HG03025 (cell line): Measurements from ENCODE around the gene MYL10.

Source experiments
- ATAC-seq: cut with Tn5 transposase; IDR thresholded peaks from one replicate; pipeline ENCODE4 v1.9.1; 2021; ENCODE audit warnings: mild to moderate bottlenecking, moderate library complexity; ENCODE audit not compliant: unreplicated experiment, low FRiP score

MYL10 gene

DNA sequence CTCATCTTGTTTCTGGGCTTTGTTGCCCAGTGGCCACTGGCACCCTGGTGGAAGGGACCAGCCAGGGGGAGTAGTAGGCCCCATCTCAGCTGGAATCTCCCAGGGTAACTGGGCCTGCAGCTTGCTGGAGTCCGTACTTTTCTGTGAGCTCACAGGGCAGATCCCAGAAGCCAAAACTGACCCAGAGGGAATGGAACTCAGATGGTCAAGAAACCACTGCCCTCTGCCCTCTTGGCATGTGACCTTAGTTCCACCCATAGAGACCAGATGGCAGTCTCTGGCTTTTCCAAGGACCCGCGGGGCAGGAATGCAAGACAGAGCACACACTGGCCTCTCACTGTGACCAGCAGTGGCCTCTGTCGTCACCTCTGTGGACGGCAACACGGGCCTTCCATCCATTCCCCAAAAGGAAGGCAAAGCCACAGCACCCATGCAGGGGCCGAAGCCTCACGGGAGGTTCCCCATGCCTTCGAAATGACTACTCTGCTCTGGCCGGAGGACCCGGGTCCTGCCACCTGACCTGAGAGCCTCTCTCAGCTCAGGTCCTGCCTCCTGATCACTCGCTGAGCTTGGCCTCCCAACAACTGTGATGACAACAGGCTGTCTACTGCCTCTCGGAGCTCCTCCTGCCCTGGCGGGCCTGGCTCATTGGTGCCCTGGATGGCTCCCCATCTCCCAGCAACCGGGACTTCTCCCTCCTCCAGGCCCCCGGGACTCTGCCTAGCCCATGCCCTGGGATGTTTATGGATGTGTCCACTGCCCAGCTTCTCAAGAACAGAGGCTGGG is 29.9 kb downstream of the MYL10 start:
- no peak for ATAC-seq

DNA sequence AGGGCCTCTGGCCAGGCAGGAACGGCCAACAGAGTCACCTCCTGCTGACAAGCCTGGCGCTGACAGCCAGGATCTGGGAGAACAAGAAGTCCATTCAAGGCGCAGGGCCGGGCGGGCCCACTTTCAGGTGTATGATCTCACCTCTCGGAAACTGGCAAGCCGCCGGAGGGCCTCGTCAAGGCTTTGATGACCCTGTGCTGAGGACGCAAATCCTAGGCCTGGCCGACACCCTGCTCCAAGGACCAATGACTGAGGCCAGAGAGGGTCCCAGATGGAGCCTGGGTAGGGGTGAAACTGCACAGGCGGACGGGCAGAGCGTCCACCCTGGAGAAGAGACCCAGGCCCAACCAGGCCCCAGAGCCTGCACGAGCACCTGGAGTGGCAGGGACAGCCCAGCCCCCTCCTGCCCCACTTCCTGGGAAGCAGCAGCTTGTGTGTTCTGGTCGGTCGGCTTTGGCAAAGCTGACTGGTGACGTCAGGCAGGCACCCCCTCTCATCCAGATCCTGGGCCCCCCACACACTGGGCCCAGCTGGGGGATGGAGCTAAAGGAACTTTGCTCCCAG is 30.6 kb downstream of the MYL10 start:
- no peak for ATAC-seq

DNA sequence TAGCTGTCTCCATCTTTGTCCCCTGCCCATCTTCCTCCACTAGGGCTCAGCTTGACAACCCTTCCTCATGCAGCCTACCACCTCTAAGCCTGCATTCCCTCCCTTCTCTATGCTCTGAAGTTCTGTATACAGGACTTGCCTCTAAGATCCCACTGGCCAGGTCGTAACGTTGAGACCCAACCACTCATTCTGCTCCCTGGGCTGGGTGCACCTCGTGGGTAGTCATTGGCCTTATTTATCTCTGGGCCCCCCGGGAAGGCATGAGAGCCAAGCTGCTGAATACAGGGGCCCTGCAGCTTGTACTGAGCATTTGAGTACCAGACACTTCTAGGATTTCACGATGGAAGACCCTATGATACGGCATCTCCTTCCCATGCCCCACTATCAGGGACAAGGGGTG is 31.2 kb downstream of the MYL10 start:
- no peak for ATAC-seq

DNA sequence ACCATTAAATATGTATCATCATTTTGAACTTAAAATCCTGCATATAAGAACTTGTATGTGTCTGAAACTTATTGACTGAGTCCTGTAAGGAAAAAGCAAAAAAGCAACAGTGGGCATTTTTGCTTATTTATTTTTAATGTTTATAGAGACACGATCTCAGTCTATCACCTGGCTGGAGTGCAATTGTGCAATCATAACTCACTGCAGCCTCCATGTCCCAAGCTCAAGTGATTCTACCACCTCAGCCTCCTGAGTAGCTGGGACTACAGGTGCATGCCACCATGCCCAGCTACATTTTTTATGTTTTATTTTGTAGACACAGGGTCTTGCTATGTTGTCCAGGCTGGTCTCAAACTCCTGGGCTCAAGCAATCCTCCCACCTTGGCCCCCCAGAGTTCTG is 32.2 kb downstream of the MYL10 start:
- ATAC-seq = no peak

DNA sequence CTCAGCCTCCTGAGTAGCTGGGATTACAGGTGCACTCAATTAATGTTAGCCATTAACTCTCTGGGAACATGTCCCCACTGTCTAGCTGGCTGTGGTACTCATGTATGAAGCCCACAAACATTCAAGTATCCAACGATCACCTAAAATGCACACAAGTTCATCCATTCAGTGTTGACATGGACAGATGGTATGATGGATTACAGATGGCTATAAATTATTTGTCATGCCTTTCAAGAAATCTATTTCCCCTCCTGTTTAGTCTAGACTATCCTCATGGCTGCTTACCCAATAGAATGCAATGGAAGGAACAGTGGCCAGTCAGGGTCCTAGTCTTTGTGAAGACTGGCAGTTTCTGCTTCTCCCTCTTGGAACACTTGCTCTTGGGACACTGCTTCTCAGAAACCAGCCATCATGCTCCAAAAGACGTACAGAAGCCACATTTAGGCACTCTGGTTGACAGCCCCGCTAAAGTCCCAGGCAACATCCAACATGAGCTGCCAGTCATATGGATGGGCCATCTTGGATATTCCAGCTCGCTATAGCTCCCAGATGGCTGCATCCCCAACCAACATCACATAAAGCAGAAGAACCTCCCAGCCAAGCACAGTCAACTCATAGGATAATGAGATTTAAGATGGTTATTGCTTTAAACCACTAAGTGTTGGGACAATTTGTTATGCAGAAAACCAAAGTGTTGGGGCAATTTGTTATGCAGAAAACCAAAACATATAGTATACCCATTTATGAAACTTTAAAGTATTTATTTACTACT is 33.1 kb downstream of the MYL10 start:
- ATAC-seq = no peak

DNA sequence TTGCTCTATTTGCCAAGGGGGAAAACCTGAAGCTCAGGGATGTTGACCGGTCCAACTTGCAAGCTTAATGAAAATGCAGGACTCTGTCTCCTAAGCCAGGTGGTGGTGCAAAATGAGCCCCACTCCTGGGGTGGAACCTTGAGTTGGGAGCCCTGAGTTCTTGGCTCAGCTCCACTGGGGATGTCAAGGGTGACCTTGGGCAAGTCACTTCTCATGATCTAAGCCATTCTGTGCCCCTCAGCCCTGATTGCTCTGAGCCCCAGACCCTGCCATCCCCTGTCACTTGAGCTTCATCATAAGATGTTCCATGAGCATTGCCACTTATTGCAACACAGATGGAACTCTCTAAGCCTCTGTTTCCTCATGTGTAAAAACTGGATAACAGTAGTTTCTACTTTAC is 33.9 kb downstream of the MYL10 start:
- no peak for ATAC-seq

DNA sequence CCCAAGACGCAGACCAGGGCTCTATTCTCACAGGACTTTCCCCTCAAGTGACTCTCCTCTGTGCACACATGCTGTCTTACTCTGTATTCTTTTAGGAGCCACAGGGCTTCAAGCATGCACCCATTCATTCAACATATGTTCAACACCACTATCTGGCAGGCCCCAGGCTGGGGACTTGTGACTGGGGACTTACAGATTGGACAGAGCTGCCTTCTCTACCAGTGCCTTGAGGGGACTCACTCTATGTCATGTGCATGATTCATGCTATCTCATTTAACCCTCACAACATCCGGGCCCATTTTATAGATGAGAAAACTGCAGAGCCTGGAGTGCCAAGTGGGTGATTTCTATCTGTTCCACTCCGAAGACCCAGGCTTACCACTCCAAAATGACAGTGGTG is 34.3 kb downstream of the MYL10 start:
- ATAC-seq = no peak

DNA sequence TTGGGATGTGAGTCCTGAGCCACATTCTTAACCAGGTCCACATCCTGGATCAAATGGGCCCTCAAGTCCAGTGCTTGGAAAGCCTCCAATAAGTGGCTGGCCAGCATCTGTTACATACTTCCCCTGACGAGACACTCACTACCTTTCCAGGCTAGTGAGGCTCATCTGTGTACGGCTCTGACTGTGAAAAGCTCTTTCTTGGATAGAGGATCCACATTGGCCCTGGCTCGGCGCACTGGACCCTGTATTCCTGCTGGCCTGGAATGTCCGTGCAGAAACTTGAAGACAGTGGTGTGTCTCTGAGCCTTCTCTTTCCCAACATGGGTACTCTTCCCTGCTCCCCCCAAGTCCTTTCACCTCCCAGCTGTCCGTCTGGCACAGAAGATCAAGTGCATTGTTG is 35.5 kb downstream of the MYL10 start:
- no peak for ATAC-seq

DNA sequence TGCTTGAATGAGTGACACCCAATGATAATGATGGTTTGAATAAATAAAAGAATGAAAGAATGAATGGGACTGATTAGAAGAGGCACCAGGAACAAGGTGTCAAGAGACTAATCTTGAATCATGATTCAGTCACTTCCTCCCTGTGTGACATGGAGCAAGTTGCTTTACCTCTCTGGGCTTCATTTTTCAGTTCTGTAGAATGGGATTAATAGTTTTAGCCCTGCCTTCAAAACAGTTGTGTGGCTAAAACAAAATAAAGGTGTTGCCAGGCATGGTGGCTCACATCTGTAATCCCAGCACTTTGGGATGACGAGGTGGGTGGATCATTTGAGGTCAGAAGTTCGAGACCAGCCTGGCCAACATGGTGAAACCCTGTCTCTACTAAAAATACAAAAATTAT is 37.6 kb downstream of the MYL10 start:
- ATAC-seq = no peak

DNA sequence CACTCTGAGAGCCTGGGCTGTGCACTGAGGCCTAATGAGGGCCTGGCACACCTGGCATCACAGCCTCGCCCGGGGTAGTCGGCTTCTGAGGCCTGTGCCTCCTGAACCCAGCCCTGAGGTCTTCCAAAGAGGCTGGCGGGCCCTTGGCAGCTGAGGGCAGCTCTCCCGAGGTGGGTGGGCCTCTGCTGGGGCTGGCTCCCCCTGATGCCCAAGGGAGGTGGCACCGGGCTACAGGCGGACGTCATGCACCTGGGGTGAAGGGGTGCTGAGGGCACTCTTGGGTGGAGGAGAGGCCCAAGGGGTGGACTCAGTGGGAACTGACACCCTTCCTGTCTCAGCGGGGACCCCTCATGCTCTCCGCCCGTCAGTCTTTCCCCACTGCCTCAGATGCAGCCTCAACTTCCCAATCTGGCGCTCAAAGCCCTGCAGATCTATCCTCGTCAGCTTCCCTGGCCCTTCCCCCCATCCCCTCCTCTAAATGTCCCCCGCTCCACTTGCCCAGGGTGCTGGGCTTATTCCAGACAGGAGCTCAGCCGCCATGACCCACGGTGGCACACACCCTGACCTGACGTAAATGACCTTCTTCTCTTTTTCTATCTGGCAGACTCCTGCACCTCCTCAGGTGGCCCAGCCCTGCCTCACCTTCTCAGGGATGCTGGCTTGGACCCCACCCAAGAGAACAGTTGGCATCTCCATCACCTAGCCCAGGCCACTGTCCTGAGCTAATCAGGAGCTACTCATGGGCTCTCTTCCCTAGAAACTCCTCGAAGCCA is 38.2 kb downstream of the MYL10 start:
- no peak for ATAC-seq

DNA sequence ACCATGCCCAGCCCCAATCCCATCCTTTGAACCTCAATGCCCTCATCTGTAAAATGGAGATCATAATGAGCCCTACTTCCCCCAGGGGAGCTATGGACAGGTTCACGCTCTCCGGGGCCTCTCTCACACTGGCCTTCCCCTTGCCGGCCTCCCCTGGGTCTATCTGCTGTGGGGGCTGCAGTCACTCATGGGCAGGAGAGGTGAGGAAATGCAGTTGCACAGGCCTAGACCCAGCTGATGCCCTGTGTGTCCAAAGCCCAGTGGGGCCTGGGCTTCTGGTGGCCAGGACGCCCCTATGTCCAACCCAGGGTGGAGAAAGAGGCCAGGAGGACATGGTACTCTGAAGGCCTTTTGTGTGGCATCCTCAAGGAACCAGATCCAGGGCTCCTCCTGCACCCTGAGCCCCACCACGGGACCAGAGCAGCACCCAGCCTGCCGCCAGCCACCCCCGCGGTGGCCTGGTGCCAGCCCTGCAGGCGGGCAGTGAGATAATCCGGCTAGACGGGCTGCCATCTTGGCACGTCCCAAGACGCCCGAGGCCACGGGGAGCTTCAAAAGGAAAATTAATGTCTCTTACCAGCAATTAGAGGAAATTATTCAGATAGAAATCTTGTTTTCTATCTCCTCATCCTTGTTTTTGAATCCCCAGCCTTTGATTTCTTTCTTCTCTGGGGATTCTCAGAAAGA is 39.0 kb downstream of the MYL10 start:
- ATAC-seq = no peak

DNA sequence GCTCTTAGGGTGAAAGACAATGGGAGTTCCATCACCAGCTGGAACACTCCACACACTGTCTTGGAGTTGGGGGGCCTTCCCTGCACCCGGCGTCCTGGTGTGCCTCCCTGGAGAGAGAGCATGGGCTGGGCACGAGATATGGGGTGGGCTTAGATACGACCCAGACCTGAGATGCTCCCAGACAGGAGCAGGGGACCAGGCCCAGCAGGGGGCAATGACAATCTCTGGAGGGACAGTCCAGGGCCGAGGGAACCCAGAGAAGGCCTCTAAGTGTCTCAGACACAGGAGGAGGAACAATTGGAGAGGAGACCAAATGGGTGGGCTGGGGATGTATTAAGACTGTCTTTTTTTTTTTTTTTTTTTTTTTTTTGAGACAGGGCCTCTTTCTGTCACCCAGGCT is 40.0 kb downstream of the MYL10 start:
- no peak for ATAC-seq

DNA sequence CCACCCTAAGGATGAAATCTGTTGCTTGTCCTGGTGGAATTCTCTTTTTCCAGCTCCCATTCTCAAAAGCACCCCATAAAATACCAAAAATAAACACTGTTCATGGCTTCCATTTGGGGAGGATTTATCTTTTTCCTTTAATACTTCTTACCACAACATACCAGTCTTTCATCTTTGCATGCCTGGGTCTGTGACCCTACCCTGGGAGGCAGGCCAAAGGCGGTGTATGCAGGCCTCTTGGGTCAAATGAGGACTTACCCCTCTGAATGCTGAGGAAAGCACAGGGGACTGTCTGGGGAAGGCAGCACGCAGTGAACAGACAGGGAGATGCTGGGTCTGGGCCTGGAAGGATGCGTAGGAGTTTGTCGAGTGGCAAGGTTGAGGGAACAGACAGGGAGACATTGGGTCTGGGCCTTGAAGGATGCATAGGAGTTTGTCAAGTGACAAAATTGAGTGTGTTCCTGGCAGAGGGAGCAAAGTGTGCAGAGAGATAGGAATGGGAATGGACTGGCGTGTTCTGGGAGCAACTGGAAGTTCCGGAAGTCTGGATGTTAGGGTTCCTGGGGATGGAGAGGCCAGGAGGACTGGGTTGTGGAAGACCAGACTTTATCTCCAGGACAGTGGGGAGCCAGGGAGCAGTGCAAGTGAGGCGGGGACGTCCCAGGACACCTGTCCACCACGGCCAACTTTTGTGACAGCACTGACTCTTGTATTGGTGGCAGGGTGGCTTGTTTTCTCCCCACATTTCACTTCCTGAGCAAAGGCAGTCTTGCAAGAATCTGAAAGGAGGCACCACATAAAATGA is 40.8 kb downstream of the MYL10 start:
- ATAC-seq = no peak

DNA sequence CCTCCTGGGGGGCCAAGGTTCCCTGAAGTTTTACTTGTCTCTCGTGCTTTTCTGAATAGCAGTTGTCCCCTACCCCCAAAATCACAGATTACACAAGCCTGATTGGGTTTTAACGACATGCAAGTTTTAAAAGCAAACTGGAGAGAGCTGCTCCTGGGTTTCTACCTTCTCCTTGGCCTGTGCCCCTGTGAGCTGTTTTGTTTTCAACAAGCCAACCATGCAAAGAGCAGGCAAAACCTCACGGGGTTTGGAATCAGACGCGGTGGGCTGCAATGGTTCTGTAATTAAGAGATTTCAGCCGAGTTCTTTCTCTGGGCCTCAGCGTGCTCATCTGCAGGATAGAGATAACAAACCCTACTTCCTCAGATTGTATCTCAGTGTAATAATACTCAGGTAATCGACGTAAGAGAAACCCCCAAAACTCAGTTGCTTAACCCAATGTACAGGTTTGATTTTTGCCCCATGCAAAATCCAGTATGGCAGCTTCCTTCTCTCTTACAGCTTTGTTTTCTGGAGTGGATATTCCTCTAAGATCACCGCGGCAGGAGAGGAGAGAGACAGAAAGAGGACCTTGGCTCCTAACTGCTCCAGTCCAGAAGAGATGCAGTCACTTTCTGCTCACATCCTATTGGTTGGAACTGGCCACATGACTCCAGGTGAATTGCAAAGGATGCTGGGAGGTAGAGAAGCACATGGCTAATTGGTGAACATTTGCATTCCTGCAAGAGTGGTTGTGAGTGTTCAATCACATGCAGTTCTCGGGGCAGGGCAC is 42.0 kb downstream of the MYL10 start:
- ATAC-seq = no peak

DNA sequence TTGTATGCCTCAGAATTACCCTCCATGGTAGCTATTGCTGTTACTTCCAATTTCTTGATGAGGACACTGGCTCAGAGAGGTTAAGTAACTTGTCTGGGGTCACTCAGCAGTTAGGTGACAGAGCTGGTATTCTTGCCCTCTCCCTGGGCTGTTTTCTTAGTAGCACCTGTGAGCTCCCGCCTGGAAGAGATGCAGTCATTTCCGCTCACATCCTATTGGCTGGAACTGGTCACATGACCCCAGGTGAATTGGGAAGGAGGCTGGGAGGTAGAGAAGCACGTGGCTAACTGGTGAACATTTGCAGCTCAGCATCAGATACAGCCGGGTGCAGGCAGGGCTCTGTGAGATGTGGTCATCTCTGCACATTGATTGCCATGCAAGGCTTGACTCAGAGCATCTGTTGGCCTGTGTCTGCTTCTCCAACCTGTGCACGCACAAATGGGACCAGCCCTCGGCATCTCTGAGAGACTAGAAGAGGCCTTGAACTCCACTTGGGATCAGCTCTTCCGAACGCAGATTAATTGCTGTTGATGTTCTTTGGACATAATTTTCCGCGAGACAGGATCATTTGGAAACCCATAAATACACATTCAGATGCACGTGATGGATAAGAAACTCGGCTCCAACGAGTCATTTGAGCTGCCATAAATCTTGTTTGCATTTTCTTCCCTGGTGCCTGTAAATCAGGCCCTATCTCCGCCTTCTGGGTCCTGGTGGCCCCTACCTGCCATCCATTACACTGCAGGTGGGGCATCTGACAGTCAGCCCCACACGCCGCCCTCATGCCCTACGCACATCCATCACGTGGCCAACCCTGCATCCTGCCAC is 42.8 kb downstream of the MYL10 start:
- no peak for ATAC-seq

DNA sequence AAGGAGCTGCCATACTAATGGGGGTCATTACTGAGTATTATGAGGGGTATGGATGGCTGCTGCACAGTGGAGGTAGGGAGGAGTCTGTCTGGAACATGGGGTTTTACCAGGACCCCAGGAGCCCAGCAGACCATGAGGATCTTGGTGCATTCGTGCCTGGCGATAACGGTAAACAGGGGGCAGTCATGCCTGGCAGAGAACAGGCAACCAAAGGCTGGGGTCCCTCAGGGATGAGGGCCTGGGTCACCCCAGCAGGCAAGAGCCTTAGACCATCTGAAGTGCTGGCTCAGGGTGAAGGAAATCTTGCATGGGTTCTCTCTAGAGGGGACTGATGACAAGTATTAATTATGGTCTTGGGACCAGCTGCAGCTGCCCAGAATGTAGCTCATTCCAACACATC is 46.1 kb downstream of the MYL10 start:
- no peak for ATAC-seq

DNA sequence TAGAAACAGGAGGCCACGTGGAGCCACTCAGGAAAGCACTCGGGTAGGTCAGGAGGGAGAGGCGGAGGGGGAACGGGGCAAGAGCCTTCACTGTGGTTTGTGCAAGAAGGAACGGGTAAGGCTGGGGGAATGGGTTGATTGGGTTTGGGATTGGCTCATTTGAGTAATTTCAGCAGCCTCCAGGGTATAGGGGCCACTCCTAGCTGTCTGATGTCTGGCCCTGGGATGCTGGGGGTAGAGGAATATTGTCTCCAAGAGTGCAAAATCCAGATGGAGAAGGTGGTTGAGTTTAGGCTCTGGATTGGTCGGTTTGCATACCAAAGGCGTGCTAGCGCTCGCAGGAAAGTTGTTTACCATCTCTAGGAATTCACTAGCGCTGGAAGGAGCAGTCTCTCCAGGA is 47.2 kb downstream of the MYL10 start:
- ATAC-seq = no peak

DNA sequence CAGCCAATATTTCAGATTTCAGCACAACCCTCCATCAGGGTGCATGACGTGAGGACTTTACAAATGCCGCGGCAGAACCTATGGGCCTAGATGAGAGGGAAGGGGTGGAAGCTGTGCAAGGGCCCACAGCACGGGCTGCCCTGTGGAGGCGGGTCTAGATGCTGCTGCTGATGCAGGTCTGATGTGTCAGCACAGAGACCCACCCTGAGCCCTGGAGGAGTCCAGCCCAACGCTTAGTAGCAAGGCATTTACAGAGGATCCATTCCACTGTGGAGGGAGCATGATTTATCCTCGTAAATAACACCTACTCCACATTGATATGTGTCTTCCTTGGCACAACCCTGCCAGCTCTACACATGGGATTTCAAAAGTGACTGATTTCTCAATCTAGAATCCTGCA is 48.5 kb downstream of the MYL10 start:
- no peak for ATAC-seq
